ENCODE measurements around the gene S1PR5.

DNA sequence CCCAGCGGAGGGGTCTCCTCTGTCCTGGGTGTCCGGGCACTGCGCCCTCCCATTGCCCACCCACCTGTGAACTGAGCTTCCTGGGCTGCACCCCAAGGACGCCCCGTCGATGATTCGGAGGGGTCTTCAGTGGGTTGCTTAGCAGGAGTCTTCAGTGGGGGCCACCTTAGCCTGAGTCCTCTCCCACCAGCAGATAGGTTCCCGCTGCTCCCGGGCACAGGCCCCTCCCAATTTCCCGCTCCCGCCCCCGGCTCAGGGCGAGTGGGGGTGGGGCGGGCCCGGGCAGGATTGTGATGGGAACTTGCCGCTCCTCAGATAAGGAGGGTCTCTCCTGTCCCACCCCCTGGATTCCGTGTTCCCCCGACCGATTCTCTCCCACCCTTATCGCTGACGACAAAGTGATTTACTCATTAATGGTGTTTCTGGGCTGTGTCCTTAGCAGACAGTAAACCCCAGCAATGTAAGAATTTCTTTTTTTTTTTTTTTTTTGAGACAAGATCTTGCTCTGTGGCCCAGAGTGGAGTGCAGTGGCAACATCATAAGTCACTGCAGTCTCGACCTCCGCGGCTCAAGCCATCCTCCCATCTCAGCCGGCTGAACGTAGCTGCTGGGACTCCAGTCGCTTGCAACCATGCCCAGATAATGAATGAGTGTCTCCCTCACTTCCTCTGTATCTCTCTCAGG, 655 bp upstream of the S1PR5 start:
- TF ChIP-seq, protein P1, sequence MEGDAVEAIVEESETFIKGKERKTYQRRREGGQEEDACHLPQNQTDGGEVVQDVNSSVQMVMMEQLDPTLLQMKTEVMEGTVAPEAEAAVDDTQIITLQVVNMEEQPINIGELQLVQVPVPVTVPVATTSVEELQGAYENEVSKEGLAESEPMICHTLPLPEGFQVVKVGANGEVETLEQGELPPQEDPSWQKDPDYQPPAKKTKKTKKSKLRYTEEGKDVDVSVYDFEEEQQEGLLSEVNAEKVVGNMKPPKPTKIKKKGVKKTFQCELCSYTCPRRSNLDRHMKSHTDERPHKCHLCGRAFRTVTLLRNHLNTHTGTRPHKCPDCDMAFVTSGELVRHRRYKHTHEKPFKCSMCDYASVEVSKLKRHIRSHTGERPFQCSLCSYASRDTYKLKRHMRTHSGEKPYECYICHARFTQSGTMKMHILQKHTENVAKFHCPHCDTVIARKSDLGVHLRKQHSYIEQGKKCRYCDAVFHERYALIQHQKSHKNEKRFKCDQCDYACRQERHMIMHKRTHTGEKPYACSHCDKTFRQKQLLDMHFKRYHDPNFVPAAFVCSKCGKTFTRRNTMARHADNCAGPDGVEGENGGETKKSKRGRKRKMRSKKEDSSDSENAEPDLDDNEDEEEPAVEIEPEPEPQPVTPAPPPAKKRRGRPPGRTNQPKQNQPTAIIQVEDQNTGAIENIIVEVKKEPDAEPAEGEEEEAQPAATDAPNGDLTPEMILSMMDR (conservative IDR thresholded peaks at IDR 0.05; ENCODE audit: low read depth, low read length): no peak
- TF ChIP-seq EZH2 (IDR thresholded peaks at IDR 0.05; ENCODE audit: borderline replicate concordance, low read depth, low read length, poor library complexity, severe bottlenecking): no peak

Data from A673 (cell line).